Kidney epithelial cell (primary cell): ENCODE results near the gene RBM42. TPM values are rescaled to one million over a fixed set of nuclear protein-coding genes. Genes with fewer than 3 reads are reported as not detected.
"Not testable (repeated sequence)": the region's sequence is repeated elsewhere in the genome, so short reads cannot be mapped to it uniquely, and the experiment has no call there.

ENCODE experiments used
- DNase-seq: peaks from one replicate; pipeline ENCODE4 v3.0.0-alpha.2; 2010; ENCODE audit warnings: low read depth
- H3K27me3 ChIP-seq: 2 replicates; pipeline ENCODE4 v1.6.0; 2011; ENCODE audit warnings: low read length; ENCODE audit not compliant: control insufficient read depth, insufficient read depth
- H3K36me3 ChIP-seq: 2 replicates; pipeline ENCODE4 v1.5.1; 2011; ENCODE audit warnings: low read length; ENCODE audit not compliant: control insufficient read depth, insufficient read depth
- H3K4me3 ChIP-seq: 2 replicates; pipeline ENCODE4 v1.5.1; 2011; ENCODE audit warnings: low read depth, mild to moderate bottlenecking, control low read depth, low read length
- total RNA-seq: library from RNA; depleted of rRNA; stranded (reverse); fragments of >200 nt; gene quantifications from 2 replicates; pipeline ENCODE4 v1.2.3, GENCODE V29; 2015
- TF ChIP-seq, protein P1 (sequence below): IDR thresholded peaks from 2 replicates; pipeline ENCODE4 v1.5.1; 2011; ENCODE audit warnings: mild to moderate bottlenecking, moderate library complexity, low read length, control low read depth, inconsistent platforms; ENCODE audit not compliant: insufficient read depth, poor library complexity, severe bottlenecking

The RBM42 gene
- total RNA-seq, 1 donor from 2014 or later, result 121 TPM

DNA sequence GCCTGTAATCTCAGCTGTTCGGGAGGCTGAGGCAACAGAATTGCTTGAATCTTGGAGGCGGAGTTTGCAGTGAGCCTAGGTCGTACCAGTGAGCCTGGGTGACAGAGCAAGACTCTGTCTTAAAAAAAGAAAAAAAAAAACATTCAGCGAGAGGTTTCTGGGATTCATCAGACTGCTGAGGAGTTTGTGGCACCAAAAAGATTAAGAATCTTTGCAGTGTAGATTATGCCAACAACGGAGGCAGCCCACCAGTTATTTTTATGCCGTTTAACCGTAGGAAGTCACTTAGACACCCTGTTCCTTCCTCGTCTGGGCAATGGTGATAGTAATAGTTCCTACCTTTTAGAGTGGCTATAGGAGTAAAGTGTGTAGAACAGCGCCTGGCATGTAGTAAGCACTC, 21.7 kb downstream of the RBM42 start:
- DNase-seq, result no peak
- no peaks in the 10 kb centered on the region for H3K27me3 ChIP-seq
- no peak overlapping the region for H3K4me3 ChIP-seq
- peaks cover 3% of the 10 kb centered on the region for H3K36me3 ChIP-seq
- TF ChIP-seq, protein P1, sequence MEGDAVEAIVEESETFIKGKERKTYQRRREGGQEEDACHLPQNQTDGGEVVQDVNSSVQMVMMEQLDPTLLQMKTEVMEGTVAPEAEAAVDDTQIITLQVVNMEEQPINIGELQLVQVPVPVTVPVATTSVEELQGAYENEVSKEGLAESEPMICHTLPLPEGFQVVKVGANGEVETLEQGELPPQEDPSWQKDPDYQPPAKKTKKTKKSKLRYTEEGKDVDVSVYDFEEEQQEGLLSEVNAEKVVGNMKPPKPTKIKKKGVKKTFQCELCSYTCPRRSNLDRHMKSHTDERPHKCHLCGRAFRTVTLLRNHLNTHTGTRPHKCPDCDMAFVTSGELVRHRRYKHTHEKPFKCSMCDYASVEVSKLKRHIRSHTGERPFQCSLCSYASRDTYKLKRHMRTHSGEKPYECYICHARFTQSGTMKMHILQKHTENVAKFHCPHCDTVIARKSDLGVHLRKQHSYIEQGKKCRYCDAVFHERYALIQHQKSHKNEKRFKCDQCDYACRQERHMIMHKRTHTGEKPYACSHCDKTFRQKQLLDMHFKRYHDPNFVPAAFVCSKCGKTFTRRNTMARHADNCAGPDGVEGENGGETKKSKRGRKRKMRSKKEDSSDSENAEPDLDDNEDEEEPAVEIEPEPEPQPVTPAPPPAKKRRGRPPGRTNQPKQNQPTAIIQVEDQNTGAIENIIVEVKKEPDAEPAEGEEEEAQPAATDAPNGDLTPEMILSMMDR, result no peak

DNA sequence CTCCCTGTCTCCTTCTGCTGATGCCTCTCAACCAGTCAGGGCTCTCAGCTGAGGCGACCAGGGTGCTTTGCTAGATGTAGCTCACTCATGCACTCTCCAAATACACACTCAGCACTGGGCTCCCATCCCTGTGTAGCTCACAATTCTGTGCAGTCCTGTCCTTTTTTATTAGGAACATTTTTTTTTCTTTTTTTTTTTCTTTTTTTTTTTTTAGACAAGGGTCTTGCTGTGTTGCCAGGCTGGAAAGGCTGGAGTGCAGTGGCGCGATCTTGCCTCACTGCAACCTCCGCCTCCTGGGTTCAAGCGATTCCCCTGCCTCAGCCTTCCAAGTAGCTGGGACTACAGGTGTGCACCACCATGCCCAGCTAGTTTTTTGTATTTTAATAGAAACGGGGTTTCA, 26.0 kb downstream of the RBM42 start:
- not testable (repeated sequence) for H3K36me3 ChIP-seq, DNase-seq, H3K27me3 ChIP-seq

DNA sequence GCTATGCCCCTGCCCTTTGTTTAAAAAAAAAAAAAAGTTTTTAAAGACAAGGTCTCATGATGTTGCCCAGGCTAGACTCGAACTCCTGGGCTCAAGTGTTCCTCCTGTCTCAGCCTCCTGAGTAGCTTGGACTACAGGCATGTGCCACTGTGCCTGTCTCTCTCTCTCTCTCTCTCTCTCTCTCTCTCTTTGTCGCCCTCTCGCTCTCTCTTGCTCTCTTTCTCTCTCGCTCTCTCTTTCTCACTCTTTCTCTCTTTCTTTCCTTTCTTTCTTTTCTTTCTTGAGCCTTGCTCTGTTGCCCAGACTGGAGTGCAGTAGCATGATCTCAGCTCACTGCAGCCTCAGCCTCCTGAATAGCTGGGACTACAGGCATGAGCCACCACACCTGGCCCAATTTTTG, 26.8 kb downstream of the RBM42 start:
- no peaks in the 10 kb centered on the region for H3K27me3 ChIP-seq
- peaks cover 3% of the 10 kb centered on the region for H3K36me3 ChIP-seq
- TF ChIP-seq, protein P1, result no peak
- H3K4me3 ChIP-seq, result no peak overlapping the region
- DNase-seq, result no peak

More for the DNA sequence above, 26.0 kb downstream of the RBM42 start:
- H3K4me3 ChIP-seq, result not testable (repeated sequence)

DNA sequence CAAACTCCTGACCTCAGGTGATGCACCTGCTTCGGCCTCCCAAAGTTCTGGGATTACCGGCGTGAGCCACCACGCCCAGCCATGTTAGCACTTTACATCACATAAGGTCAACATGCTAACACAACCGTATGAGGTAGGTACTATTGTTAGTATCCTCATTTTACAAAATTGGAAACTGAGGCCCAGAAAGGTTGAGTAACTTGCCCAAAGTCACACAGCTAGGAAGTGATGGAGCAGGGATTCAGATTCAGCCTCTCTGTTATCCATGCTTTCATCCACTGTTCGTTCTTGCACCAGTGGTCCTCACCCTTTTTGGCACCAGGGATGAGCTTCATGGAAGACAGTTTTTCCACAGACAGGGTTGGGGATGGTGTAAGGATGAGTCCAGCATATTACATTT, 27.9 kb downstream of the RBM42 start:
- H3K27me3 ChIP-seq, result no peaks in the 10 kb centered on the region
- no peak overlapping the region for H3K4me3 ChIP-seq
- DNase-seq, result no peak
- TF ChIP-seq, protein P1, result no peak
- H3K36me3 ChIP-seq, result peaks cover 3% of the 10 kb centered on the region

DNA sequence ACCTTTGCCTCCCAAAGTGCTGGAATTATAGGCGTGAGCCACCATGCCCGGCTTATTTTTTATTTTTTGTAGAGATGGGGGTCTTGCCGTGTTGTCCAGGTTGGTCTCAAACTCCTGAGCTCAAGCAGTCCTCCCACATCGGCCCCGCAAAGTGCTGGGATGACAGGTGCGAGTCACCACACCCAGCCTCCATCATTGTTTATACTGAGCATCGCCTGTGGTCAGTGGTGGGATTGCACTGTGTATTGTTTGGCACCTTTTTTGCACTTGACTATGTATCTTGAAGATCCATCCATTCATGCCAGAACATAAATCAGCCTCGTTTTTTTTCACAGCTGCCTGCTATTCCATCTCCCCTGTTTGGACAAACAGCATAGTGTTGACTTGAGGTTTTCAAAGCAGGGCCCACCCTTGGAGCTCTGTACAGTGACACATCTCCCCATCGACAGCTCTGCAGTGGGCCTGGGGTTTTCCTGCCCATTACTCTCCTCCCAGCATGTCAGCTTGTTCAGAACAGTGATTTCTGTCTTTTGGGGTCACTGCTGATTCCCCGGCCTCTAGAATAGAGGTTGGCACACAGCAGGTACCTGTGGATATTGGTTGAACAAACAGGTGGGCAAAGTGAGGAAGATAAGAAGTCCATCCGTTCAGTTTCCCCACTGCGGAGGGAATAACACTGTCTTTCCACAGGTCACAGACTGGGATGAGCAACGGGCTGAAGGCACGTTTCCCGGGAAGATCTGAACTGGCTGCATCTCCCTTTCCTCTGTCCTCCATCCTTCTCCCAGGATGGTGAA, 29.3 kb downstream of the RBM42 start:
- DNase-seq, result no peak
- Histone ChIP-seq H3K36me3 (peaks cover 3% of the 10 kb centered on the region), H3K27me3 (no peaks in the 10 kb centered on the region), H3K4me3 (no peak overlapping the region)
- TF ChIP-seq, protein P1, result no peak

DNA sequence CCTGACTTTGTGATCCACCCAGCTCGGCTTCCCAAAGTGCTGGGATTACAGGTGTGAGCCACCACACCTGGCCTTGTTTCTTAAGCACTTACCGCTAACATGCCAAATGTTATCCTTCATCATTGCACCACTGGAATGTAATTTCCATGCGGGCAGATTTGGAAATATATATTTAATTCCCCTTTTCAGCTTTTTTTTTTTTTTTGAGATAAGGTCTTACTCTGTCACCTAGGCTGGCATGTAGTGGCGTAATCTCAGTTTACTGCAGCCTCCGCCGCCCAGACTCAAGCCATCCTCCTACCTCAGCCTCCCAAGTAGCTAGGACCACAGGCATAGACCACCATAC, 33.1 kb downstream of the RBM42 start:
- Histone ChIP-seq H3K36me3 (no peaks in the 10 kb centered on the region), H3K27me3 (no peaks in the 10 kb centered on the region), H3K4me3 (no peak overlapping the region)
- DNase-seq, result no peak
- TF ChIP-seq, protein P1, result no peak
